VCaP (cell line): ENCODE results near the gene JAM3.
A peak's percentile ranks its signal among the peaks of the same experiment; 100 is the strongest.

Experiments
- H3K27ac ChIP-seq: fragments of 450-650 bp; 2 replicates; pipeline ENCODE4 v1.5.1; 2017
- TF ChIP-seq, protein P1 (sequence below): fragments of 450-650 bp; conservative IDR thresholded peaks from 2 replicates; pipeline ENCODE4 v1.5.1; 2017; ENCODE audit warnings: mild to moderate bottlenecking, moderate library complexity

Gene JAM3

GRCh38 chr11:134033696-134034491 lies 35.0 kb upstream of the JAM3 start:
- H3K27ac ChIP-seq: peak overlapping the region; percentile 73
- TF ChIP-seq, protein P1, sequence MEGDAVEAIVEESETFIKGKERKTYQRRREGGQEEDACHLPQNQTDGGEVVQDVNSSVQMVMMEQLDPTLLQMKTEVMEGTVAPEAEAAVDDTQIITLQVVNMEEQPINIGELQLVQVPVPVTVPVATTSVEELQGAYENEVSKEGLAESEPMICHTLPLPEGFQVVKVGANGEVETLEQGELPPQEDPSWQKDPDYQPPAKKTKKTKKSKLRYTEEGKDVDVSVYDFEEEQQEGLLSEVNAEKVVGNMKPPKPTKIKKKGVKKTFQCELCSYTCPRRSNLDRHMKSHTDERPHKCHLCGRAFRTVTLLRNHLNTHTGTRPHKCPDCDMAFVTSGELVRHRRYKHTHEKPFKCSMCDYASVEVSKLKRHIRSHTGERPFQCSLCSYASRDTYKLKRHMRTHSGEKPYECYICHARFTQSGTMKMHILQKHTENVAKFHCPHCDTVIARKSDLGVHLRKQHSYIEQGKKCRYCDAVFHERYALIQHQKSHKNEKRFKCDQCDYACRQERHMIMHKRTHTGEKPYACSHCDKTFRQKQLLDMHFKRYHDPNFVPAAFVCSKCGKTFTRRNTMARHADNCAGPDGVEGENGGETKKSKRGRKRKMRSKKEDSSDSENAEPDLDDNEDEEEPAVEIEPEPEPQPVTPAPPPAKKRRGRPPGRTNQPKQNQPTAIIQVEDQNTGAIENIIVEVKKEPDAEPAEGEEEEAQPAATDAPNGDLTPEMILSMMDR: no peak

DNA sequence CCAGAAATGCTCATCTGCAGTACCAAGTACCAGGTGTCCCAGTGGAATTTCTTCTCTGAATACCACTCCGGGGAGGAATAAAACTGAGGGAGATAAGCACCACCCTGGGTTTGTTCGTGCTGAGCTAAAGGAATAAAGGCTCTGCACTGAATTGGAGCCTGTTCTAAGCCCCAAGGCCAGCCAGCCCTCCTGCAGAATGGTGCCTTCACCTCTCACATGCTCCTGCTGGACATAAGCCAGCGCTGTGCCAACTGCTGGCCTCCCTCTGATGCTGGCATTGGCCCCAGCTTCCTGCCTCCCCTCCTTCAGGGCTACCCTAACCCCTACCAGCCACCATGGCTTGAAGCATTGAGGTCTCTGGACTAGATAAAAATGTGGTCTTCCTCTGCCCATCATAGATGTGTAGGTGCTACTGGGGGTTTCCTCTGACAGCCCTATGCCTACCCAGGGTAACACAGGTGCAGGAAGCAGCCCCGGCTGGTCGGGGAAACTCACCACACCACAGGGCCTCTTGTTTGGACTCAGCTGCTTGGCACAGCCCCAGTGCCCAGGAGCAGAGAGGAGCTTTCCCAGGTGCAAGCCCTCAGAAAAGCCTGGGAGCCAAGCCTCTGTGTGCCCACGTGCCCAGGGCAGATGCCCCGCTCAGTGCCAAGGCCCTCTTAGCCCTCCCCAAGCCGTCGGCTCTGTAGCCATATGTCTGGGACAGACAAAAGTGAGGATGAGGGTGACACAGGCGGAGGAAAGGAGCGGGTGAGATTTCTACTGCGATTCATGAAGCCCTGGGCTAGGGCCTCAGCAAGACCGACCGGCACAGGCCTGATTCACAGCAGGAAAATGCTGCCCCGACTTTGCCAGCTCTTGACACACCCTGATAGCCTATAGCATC lies 34.1 kb upstream of the JAM3 start:
- TF ChIP-seq, protein P1: no peak
- peak overlapping the region; percentile 73 for H3K27ac ChIP-seq

DNA sequence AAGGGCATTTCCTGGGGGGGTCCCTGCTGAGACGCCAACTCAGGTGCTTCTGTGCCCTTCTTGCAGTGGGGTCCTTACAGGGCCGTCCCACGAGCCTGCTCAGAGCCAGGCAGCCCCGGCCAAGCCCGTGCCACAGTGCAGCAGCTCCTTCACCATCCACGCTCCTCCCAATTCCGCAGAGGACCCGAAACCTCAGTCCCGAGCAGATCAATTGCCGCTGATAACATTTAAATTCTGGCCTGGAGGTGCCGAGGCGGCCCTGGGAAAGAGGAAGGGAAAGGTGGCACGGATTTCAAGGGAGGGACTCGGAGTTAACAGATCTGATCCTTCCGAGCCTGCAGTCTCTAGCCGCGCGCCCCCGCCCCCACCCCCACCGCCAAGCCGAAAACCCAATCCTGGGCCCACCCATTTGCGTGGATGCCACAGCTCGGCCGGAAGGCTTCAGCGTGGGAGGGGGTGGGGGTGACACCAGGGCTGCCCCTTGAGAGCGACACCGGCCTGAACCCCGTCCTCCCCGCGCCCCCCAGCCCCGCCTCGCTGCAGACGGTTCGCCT lies 32.3 kb upstream of the JAM3 start:
- H3K27ac ChIP-seq: peak overlapping the region; percentile 72
- TF ChIP-seq, protein P1: no peak

GRCh38 chr11:134037046-134037908 lies 31.6 kb upstream of the JAM3 start:
- TF ChIP-seq, protein P1: no peak
- peak overlapping the region; percentile 72 for H3K27ac ChIP-seq

- H3K27ac ChIP-seq: no peak overlapping the region
- TF ChIP-seq, protein P1: no peak
Observed at GRCh38 chr11:134038897-134039470, 29.9 kb upstream of the JAM3 start.

- H3K27ac ChIP-seq: no peak overlapping the region
- TF ChIP-seq, protein P1: no peak
Observed at GRCh38 chr11:134039726-134040385, 29.0 kb upstream of the JAM3 start.
